HG03442 (cell line): ENCODE results near the gene INSC.

Experiments
- ATAC-seq: cut with Tn5 transposase; IDR thresholded peaks from one replicate; pipeline ENCODE4 v1.9.1; 2021; ENCODE audit warnings: mild to moderate bottlenecking, moderate library complexity; ENCODE audit not compliant: unreplicated experiment

INSC gene

GRCh38 chr11:15179167-15179566 lies 64.4 kb downstream of the INSC start:
- no peak for ATAC-seq

GRCh38 chr11:15180212-15180792 lies 65.6 kb downstream of the INSC start:
- ATAC-seq = peak; percentile 87

DNA sequence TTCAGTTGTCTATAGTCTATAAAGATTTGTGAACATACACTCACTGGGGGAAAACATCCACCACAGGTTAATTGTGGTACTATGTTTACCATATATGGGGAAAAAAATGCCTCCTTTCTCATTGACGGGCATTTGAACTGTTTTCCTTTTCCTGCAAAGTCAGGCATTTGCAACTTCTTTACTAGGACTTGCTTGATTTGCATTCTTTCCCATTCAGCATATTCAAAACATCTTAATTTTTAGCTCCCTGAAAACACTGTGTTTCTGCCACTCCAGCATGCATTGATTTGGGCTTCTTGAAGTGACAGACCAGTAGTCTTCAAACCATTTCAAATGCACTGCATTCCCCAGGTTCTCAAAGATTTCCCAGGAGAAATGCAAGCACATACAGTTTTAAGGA lies 67.6 kb downstream of the INSC start:
- no peak for ATAC-seq

DNA sequence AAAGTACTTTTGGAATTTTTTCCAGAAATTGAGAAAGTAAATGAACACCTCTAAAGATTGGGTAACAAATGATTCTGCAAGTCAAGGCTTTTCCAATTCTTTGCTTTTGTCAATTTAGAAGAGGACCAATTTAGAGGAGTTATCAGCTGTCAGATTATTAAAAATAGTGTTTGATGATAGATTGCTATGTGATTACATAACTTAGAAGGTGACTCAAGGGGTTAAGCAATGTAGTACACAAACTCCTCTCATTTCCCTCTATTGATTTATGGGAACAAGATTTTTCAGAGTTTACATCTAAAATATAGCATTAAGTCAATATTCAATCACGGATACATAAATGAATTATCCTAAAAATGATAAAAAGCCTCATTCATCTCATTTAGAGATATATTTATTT lies 70.3 kb downstream of the INSC start:
- no peak for ATAC-seq

- ATAC-seq = no peak
Measured at GRCh38 chr11:15186146-15186545, 71.4 kb downstream of the INSC start.

DNA sequence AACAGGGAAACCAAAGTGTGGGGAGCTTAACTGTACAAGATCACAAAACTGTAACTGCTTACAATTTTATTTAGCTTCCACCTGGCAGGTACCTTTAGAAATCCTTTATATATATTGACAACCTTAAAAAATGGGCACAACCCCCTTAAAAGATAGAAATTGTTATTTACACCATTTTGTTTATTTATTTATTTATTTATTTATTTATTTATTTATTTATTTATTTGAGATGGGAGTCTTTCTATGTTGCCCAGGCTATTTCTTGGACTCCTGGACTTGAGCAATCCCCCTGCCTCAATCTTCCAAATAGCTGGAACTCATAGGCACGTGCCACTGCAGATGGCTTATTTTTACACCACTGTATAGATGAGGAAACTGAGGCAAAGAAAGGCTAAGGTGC lies 74.5 kb downstream of the INSC start:
- no peak for ATAC-seq

GRCh38 chr11:15189641-15190365 lies 75.1 kb downstream of the INSC start:
- no peak for ATAC-seq

GRCh38 chr11:15190611-15191010 lies 75.9 kb downstream of the INSC start:
- ATAC-seq = no peak

DNA sequence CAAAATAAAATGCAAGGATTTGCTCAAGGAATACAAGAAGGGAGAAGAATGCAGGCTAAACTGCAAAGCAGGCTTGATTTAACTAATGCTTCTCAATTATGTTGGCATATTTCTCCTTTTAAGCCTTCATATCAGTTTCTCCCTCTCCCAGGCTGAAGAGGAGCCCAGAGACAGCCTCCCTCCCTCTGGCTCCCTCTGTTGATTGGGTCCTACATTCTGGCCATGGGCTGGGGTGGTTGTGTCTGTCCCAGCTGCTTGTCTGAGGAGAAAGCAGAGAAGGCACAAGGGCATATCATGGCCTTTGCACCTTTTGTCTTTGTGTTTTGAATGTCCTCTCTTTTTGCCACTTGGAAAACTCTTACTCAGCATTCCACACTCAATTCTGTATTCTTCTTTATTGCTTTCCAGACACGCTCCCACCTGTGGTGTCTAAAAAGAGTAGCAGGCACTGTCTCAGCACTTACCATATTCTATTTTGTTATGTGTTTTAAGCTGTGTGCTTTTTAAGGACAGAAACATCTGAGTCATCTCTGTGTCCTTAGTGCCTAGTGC lies 77.4 kb downstream of the INSC start:
- ATAC-seq = no peak

DNA sequence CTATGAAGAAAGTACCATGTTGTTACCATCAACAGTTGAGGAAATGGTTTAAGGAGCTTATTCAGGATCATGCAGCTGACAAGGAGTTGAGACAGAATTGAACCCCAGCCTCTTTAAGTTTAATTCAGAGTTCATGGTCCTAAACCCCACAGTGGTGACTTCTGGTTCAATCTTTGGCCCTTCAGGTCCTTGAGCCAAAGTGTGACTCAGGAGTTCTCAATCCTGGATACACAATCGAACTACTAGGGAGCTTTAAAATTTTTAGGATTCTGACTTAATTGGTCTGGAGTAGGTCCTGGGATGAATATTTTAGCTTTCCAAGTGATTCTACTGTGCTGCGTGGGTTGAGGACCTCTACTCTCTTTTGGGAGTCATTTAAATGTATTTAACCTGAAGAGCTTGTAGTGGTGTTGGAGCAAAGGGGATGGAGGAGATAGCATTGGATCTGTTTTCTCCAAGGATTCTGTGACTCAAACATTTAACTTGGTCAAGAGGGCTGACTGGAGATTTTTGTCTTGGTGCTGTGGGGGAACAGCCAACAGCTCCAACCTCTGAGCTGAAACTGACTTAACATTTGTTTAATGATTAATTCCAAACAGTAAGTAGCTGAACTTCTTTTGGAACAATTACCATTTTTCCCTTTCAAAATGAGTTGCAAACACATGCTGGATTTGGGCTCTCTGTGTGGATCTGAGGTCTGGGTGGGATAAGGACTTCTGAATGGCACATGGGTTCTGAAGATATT lies 80.1 kb downstream of the INSC start:
- ATAC-seq = no peak

DNA sequence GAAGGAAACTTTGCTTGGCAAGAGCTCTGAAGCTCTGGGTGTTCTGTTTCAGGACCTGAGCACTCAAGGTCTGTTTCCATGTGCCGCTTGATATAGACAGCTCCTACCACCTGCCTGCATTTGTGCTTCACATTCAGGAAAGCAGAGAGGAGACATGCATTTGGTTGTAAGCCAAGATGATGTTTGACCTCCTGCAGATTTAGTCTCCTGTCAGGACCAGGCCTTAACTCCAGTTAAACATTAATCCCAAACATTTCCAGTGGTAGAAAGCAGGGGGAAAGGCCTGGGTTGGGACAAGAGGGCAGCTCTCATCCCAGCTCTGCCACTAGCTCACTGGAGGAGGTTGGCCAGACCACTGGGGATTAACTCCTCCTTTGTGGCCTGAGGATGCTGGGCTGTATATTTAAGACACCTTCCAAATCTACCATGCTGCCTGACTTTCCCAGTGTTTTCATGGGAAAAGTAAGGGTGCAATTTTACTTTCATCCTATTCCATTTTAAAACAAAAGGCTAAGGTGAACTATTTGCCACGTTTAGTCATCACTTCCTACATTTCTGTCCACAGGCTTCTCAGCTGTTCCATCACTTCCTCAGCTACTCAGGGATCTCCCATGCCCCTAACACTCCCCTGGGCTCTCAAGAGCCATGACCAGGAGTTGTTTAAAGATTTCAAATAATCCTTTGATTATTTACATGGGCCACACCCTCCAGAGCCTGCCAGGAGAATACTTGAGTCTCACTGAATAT lies 80.9 kb downstream of the INSC start:
- ATAC-seq = no peak

DNA sequence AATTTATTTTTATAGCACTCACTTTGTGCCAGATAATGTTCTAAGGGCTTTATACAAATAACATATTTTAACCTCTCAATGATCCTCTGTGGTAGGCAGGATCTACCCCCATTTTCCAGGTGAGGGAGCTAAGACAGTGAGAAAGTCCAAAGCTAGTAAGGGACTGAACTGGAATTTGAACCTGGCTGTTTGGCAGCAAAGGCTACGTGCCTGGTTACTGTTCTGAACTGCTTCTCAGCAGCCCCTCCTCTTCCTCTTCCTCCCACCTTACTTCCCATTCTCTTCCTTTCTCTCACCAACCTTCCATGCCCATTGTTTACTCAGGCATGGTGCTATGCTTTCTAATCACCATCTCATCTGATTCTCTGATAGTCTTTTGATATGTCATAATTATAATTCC lies 82.0 kb downstream of the INSC start:
- ATAC-seq = no peak

DNA sequence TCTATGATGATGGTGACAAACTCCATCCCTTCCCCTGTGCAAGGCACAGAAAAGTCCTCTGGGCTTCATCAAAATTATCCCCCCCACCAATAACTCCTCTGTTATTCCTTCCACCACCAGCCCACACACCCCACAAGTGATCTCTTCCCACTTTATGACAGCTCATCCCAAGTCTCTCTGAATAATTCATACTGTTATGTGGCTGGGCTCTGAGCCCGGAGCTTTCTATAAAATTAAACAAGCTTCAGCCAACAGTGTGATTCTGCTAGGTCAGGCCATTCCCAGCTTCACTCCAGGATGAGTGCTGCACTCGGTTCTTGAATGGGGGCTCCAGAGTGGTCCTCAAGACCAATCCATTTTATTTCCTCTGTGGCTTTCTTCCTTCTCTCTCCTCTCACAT lies 83.0 kb downstream of the INSC start:
- no peak for ATAC-seq

- no peak for ATAC-seq
Measured at GRCh38 chr11:15198284-15198683, 83.6 kb downstream of the INSC start.

DNA sequence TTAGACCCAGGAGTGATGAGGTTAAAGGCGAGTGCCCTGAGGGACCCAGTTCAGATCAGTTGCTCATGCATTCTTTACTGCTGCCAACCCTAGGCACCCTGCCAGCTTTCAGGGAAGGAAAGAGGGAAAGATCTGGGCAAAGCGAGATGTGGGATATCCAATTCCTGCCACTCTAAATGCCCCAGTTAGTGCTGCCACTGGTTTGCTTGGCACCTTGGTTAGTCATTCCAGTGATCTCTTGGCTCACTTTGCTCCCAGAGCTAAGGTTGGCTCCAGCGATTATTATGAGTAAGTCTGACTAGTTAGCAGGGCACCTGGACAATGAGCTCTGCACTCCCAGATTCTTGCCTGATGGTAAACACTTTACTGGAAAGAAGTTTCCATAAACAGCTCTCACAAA lies 85.0 kb downstream of the INSC start:
- no peak for ATAC-seq

DNA sequence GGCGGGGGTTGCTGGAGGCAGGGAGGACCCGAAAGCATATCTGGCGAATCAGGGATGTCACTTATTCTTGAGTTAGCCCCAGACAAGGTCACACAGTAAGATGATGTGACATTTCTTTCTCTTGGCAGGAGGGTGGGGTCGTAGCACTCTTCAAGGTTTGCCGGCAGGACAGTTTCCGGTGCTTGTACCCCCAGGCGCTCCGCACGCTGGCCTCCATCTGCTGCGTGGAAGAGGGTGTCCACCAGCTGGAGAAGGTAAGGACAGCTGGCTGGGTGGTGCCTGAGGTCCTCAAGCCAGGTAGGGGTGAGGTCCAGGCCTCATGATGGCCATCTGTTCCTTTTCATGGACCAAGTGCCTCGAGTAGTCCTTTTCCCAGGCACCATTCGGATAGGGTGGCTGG lies 86.0 kb downstream of the INSC start:
- no peak for ATAC-seq

GRCh38 chr11:15201586-15201985 lies 86.9 kb downstream of the INSC start:
- ATAC-seq = no peak

GRCh38 chr11:15202626-15203025 lies 87.9 kb downstream of the INSC start:
- no peak for ATAC-seq

DNA sequence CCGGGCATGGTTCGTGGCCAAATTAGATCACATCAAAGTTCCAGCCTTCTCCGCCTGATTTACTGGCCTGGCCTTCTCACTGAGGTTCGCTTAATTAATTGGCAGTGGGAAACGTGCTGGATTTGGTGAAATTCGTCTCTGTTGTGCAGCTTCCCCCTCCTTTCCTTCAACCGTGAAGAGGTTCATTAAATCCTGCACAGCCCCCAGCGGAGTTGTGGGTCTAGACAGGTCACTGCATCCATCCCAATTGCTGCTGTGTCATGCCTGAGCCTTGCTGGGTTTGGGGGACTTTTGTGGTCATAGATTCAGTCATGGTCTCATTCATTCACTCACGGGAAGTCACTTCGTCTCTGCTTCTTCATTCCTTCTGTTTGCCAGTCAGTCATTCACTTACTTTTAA lies 90.0 kb downstream of the INSC start:
- no peak for ATAC-seq

GRCh38 chr11:15206791-15207190 lies 92.1 kb downstream of the INSC start:
- no peak for ATAC-seq
